Measurements from ENCODE around the gene GPR152. TPM values are rescaled to one million over a fixed set of nuclear protein-coding genes. Genes with fewer than 3 reads are reported as not detected.

Gene GPR152
- total RNA-seq, 1 experiment from 2014 or later: not detected

DNA sequence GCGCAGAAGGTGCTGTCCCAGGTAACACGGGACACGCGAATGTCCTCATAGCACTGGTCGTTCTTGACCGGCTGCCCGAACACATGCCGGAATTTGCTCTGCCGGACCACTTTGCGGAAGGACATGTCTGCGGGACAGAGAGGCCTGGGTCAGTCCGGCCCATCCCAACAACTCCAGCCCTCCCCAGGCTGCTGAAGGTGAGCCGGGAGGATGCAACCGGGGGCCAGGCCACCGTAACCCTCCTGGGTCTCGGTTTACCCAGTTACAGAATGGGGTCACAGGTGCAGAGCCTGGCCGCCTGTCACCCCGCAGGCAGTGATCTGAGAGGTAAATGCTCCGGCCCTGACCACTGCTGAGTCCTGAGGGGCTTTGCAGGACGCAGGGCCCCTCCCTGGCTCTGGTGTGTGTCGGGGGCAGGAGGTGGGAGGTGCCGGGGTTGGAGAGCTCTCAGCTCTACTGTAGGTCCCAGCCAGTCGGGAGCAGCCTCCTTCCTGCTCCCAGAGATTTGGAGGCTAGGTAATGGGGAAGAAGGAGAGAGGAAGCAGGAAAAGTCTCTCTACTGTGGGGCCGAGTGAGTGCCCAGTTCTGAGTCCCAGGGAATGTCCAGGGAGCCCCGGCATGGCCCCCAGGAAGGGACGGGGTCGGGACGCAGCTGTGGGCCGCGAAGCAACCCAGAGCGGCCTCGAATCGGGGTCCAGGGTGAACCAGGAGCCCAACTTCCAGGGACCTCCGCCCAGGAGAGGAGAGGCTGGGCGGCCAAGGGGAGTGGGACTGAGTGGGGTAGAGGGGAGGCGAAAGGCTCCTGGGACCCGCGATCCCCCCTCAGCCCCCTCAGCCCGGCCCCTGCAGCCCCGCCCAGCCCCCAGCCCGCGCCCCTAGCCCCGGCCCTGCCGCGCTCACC, 9.8 kb downstream of the GPR152 start:
- no peak for DNase-seq (ENCODE audit: extremely low read depth, low read depth)

DNA sequence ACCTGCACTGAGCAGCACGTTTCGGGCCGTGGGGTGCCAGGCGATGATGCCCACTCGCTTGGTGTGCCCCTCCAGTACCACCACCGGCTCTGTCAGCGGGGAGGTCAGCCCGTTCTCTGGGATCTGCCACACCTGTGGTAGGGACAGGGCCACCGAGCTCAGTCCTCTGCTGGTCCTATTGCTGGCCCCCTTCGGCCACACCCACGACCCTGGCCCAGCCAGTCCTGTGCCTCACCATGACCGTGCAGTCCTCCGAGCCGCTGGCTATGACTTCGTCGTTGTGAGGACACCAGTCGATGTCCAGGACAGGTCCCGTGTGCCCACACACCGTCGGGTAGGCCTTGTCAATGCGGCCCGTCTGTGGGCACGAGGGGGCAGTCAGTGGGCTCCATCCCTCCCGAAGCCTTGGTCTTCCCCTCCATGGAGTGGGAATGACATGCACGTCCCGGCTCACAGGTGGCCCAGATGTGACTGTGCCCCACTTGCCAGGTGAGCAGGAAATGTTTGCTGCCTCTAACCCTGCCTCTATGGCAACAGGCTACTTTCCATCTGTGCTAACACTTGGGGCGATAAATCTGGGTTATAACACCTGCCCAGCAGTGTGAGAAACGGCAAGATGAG, 10.7 kb downstream of the GPR152 start:
- DNase-seq (ENCODE audit: extremely low read depth, low read depth): no peak

DNA sequence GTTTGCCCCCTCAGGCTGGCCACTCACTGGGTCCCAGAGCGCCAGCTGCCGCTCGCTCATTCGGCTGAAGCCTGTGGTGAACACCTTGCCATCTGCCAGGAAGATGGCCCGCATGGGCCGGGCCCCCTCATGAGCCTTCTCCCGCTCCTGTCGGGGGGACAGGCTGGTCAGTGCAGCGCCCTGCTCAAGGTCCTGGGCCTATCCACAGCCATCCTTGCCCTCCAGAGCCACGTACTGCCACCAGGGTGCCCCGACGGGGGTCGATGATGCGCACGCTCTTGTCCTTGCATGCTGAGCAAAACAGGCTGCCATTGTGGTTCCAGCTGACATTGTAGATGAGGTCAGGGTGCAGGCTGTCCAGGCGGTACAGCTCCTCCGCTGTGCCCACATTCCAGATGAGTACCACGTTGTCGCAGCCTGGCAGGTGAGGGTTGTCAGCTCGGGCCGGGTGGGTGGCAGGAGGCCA, 11.4 kb downstream of the GPR152 start:
- DNase-seq (ENCODE audit: extremely low read depth, low read depth): no peak

DNA sequence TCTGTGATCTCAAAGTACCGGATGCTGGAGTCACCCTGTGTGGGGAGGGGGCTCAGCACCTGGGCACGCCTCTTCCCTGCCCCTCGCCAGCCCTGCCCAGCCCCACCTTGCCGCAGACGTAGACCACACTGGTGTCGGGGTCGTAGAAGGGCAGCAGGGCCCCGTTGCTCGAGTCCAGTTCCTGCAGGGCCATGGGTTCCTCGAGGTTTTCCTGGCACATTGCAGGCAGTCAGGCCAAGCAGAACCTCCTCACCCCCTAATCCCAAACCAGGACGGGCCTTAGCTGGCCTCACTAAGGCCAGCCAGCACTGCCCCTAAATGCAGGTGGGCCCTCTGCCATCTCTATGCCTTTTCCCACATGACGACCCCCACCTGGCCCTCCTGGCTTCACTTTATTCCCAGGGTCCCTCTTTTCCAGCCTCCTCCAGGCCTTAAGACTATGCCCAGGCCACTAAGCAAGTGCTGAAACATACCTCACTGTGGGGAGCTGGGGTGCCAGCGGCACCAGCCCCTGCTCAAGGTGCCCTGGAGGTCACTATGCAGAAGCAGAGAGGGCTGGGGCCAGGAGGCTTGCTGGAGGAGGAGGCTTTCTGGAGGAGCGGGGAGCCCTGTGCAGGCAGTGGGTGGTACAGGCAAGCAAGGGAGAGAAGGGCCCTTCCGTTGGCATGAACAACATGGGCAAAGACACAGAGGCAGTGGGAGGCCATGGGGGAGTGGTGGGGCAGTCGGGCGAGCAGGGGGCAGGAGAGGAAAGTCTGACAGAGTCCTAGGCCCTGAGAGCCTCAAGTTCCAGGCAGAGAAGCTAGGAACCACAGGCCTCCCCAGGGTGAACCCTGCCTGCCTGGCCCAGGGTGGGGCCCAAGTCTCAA, 12.1 kb downstream of the GPR152 start:
- DNase-seq (ENCODE audit: extremely low read depth, low read depth): no peak

DNA sequence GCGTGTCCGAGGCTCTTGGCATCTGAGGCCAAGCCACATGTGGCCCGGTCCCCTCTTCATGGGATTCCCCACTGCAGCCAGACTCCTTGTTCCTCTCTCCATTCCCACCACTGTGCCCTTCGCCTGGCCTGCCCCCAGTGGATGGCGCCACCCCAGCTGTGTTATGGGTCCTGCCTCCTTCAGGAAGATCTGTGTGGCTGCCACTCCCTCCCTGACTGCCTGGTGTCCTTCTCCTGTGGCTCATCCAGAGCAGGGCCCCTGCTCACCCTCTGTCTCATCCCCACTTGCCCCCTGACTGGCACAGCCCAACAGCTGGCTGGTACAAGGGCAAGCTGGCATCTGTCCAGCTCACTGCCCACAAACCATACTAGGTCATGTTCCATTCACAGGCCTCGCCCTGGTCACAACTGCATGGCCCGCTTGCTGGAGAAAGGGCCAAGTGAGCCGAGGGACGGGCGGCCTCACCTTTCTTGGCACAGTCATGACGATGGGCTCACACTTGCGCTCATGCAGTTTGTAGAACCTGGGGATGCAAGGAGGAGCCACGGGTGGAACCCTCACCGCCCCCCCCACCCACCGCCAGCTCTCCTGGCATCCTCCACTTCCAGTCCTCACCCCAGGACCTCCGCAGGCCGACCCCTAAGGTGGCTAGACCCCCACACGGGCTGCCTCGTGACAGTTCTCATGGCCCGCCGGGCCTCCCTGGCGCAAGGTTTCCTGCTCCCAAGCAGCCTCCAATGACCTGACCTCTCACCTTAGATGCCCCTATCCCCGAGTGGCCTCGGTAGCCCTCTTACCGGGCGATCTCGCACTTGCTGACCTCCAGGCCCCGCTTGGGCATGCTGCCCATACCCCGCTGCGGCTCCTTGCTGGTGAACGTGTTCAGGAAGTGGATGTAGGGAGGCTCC, 13.0 kb downstream of the GPR152 start:
- no peak for DNase-seq (ENCODE audit: extremely low read depth, low read depth)

DNA sequence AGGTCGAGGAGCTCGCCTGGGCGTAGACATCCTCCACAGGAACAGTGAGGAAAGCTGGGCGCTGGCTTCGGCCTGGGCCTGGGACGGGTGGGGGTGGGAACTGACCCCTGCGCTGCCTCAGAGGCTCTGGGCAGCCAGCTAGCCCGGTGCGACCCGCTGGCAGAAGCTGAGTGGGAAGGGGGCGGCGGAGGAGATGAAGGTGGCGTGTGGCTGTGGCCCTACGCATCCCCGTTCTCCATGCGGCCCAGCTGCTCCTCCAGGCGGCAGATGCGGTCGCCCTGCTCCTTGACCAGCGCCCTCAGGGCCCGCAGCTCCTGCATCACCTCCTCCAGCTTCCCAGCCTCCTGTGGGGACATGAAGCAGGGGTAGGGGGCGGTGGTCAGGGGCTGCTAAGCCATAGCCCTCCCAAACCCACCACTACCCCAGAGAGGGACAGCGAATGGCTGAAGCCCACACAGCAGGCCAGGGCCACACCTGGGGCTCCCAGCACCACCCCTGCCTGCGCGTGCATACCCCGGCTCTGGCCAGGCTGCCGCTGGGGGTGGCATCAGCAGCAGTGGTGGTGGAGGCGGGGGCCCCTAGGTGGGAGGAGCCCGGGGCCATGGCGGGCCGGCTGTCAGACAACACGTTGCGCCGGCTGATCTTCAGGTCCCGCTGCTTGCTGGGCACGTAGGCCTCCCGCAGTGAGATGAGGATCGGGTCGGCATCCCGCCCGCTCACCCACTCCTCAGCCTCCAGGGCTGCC, 14.2 kb downstream of the GPR152 start:
- no peak for DNase-seq (ENCODE audit: extremely low read depth, low read depth)

DNA sequence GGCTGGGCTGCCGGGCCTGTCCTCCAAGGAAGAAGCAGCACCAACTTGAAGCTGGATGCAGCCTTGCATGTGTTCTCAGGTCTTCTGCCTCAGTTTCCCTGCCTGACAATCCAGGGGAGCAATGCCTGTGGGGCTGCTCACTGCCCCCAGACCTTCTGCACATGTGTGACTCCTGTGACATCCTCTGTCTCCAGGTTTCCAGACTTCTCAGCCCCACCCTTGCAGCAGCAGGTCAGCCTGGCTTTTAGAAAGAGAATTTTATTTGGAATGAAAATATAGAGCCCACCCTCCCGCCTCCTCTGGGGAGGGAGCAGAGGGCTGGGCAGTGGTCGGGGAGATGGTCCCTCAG, 14.7 kb downstream of the GPR152 start:
- no peak for DNase-seq (ENCODE audit: extremely low read depth, low read depth)

DNA sequence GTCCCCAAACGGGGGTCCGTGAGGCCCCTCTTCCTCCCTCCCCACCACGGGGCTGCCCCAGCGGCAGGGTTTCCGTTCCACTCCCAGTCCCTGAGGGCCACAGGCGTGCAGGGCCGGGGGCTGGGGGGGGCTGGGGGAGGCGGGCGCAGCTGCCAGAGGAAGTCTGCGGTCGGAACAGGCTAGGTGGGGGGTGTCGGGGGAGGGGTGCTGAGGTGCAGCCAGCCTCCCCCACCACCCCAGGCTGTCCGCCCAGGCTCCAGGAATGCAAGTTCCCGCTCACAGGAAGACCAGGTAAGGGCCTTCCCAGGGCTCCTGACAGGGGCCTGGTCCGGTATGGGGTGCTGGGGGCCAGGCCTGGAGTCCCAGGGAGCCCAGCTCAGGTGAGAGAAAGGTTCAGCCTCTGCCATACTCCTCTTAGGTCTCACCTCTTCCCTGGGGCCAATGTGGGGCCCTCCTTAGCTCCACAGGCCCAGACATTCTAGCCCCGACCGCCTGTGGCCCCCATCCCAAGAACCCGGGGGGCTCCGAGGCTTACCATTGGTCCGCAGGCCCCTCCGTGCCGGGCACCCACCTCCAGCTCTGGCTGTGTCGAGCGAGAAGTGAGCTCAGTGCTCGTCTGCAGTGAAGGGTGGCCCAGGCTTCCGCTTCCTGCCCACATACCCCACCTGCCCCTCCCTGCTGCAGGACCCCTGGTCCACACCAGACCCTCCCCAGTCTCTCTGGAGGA, 15.3 kb downstream of the GPR152 start, which contains the start of gene PTPRCAP:
TSS of gene PTPRCAP (minus strand) at position 601 of the 727 bp plus-strand sequence. CDS start at position 538, 63 bp downstream.
- DNase-seq (ENCODE audit: extremely low read depth, low read depth): no peak

DNA sequence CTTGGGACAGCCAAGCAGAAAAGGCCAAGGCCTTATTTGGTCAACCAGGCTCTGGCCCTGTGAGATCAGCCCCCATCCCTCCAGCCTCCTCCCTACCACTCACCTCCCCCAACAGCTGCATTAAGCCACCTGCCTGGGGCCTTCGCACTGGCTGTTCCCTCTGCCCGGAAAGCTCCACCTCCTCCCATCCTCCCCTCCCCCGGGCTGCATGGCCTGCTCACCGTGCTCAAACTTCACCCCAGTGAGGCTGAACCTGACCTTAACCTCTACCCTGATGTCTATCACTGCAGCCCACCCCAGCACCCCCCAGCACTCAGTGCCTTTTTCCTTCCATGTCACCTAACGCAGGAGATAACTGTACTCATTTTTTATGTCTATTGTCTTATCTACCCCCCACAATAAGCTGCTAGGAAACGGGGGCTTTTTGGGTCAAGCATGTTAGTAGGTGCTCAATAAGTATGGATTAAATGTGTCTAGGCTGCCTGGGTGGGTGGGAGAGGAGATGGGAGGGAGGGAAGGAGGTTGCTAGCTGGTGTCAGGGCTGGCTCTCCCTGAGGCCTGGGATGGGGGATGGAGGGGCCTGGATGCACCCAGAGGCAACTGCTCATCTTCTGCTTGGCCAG, 16.0 kb downstream of the GPR152 start:
- DNase-seq (ENCODE audit: extremely low read depth, low read depth): no peak

DNA sequence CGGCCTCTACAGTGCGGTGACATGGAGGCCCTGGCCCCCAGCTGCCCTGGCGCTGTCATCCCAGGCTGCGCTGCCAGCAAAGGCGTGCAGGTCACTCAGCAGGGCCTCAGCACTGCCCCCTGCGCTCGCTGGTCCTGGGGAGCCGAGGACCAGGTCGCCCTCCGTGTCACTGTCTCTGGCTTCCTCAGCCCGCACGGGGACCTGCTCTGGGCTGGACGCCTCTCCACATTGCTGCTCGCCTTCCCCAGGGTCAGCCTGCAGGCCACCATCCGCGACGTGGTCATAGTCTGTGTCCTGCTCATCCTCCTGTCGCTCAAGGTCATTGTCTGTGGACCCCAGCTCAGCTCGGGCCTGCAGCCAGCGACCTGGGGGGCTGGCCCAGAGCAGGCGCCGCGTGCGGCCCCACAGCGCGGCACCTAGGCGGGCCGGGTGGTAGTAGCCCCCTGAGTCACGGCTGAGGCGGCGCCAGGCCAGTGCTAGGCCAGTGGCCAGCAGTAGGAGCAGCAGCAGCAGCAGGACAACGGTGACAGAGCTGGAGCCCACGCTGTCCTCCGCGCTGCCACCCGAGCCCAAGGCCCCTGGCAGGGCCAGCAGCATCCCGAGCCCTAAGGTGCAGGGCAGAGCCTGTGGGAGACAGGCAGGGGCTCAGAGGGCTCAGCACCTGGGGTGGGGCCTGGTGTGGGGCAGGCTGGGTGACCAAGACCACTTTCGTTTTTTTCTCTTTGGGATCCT, 16.6 kb downstream of the GPR152 start:
- no peak for DNase-seq (ENCODE audit: extremely low read depth, low read depth)

DNA sequence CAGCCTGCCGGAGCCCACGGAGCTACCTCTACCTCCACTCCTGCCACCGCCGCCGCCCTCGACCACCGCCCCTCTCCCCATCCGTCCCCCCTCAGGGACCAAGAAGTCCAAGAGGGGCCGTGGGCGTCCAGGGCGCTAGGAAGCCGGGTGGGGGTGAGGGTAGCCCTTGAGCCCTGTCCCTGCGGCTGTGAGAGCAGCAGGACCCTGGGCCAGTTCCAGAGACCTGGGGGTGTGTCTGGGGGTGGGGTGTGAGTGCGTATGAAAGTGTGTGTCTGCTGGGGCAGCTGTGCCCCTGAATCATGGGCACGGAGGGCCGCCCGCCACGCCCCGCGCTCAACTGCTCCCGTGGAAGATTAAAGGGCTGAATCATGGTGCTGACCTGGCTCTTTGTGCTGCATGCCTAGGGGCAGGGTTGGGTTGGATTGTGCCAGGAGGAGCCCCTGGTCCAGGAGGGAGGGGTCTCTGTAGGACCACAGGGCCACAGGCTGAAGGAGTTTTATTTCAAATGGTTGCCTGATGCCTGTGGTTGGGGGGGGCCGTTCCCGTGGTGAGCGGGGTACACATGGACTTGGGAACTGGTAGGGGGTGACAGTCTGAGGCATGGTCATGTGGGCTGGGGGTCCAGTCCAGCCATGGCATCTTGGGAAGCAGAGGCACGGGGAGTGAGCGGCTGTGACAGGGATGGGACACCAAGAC, 17.4 kb downstream of the GPR152 start:
- DNase-seq (ENCODE audit: extremely low read depth, low read depth): no peak

DNA sequence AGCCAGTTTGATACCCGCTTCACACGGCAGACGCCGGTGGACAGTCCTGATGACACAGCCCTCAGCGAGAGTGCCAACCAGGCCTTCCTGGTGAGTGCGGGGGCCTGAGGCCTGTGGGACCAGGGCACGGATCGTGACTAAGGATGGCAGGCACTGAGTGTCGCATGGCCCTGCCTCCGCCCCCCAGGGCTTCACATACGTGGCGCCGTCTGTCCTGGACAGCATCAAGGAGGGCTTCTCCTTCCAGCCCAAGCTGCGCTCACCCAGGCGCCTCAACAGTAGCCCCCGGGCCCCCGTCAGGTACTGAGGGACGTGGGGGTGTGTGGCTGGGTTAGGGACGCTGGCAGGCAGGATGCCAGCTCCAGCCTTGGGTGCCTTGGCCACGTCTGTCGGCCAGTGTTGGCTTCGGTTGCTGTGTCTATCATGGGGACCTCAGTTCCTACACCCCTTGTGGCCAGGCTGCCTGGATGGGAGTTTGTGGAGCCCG, 18.1 kb downstream of the GPR152 start:
- no peak for DNase-seq (ENCODE audit: extremely low read depth, low read depth)

DNA sequence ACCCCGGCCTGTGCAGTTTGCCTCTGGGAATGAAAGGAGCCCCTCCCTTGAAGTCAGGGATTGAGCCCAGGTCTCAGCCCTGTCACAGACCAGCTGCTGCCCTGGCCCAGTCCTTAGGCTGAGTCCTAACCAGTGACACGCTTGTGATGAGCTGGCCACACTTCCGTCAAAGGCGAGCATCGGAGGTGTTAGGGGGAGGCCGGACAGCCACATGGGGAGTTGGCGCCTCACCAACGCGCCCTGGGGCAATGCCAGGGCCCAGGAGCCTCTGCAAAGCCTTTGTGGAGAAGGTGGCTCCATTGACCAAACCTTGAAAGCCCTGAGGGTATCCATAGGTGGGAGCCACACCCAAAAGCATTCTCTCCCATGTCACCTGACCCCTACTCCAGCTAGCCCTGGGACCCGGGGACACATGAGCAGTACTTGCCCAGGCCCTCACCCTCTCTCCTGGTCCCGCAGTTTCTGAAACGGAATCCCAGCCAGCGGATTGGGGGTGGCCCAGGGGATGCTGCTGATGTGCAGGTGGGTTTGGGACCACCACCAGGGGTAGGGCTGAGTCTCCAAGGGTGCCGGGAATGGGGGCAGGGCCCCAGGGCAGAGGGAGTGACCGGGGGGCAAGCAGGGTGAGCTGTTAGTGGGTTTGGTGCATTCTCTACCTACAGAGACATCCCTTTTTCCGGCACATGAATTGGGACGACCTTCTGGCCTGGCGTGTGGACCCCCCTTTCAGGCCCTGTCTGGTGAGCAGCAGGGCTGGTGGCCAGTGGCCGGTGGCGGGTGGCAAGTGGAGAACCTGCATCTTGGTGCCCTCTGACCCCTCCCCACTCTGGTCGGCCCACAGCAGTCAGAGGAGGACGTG, 18.8 kb downstream of the GPR152 start:
- no peak for DNase-seq (ENCODE audit: extremely low read depth, low read depth)

DNA sequence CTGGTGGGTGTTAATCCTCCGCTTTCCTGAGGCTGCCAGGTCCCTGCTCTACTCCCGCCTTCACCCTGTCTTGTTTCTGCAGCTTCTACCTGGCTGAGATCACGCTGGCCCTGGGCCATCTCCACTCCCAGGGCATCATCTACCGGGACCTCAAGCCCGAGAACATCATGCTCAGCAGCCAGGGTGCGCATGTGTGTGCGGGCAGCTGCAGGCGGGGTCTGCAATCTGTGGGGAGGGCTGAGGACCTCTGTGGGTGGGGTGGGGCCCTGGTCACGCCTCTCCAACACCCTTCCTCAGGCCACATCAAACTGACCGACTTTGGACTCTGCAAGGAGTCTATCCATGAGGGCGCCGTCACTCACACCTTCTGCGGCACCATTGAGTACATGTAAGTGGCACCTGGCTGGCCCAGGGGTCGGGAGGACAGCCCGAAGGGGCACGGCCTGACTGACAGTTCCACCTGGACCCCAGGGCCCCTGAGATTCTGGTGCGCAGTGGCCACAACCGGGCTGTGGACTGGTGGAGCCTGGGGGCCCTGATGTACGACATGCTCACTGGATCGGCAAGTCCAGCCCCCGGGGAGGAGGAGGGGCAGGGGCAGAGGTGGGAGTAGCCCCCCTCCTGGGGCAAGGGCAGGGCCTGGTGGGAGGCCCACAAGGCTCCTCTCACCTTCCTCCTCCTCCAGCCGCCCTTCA, 19.7 kb downstream of the GPR152 start:
- no peak for DNase-seq (ENCODE audit: extremely low read depth, low read depth)
